Ishikawa (cell line): ENCODE results near the gene CHIT1.

Experiments used
- CREB1 ChIP-seq: IDR thresholded peaks from 2 replicates; pipeline ENCODE4 v1.6.1; 2012; ENCODE audit warnings: low read depth
- EGR1 ChIP-seq: IDR thresholded peaks from 2 replicates; pipeline ENCODE4 v1.6.1; 2012
- EP300 ChIP-seq: IDR thresholded peaks from 2 replicates; pipeline ENCODE4 v1.6.1; 2012; ENCODE audit warnings: borderline replicate concordance
- FOXM1 ChIP-seq: IDR thresholded peaks from 2 replicates; pipeline ENCODE4 v1.6.1; 2012; ENCODE audit warnings: low read depth, borderline replicate concordance
- MAX ChIP-seq: IDR thresholded peaks from 2 replicates; pipeline ENCODE4 v1.6.1; 2012
- NFIC ChIP-seq: IDR thresholded peaks from 2 replicates; pipeline ENCODE4 v1.6.1; 2012
- RAD21 ChIP-seq: IDR thresholded peaks from 2 replicates; pipeline ENCODE4 v1.6.1; 2012; ENCODE audit warnings: low read depth
- REST ChIP-seq: IDR thresholded peaks from 2 replicates; pipeline ENCODE4 v1.6.1; 2012; ENCODE audit warnings: low read depth, mild to moderate bottlenecking
- TAF1 ChIP-seq: IDR thresholded peaks from 2 replicates; pipeline ENCODE4 v1.6.1; 2012; ENCODE audit warnings: low read depth, mild to moderate bottlenecking
- TCF12 ChIP-seq: IDR thresholded peaks from 2 replicates; pipeline ENCODE4 v1.6.1; 2012; ENCODE audit warnings: low read depth
- TEAD4 ChIP-seq: IDR thresholded peaks from 2 replicates; pipeline ENCODE4 v1.6.1; 2012
- USF1 ChIP-seq: IDR thresholded peaks from 2 replicates; pipeline ENCODE4 v1.6.1; 2012
- YY1 ChIP-seq: IDR thresholded peaks from 2 replicates; pipeline ENCODE4 v1.6.1; 2012; ENCODE audit warnings: low read depth
- ZBTB7A ChIP-seq: IDR thresholded peaks from 2 replicates; pipeline ENCODE4 v1.6.1; 2012; ENCODE audit warnings: low read depth

DNA sequence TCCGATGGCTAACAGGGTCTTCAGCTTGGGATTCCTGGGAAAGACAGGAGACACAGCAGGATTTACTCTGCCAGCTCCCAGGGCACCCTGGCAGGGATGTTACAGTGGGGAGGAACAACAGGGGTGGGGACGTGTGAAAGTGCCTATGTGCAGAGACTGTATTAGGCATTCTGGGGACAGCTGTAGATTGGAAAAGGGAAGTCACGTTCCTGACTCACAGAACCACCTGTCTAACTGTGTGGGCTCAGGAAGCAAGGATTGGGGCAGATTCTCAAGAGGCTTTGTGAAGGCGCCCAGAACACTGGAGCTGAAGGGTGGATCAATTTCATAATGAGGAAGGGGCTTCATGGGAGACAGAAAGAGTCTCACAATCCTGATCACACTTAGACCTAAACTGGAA is 4.4 kb downstream of the CHIT1 start:
- TF ChIP-seq ZBTB7A: no peak
- no peak for TF ChIP-seq TAF1
- no peak for TF ChIP-seq REST
- TF ChIP-seq EGR1: no peak
- TF ChIP-seq RAD21: no peak
- no peak for TF ChIP-seq EP300
- TF ChIP-seq TCF12: no peak
- no peak for TF ChIP-seq MAX
- TF ChIP-seq CREB1: no peak
- no peak for TF ChIP-seq USF1
- no peak for TF ChIP-seq TEAD4
- TF ChIP-seq YY1: no peak
- no peak for TF ChIP-seq FOXM1
- TF ChIP-seq NFIC: no peak
